B cell (primary cell): ENCODE measurements around the gene MYH3. TPM values are rescaled to one million over a fixed set of nuclear protein-coding genes. Genes with fewer than 3 reads are reported as not detected.

ENCODE experiments used
- ATAC-seq: fragments of 200-7000 bp; cut with Tn5 transposase; one replicate; pipeline ENCODE4 v1.10.0; 2021; ENCODE audit warnings: low read depth, mild to moderate bottlenecking, moderate number of reproducible peaks, moderate library complexity
- CTCF ChIA-PET: fragments of 350-600 bp; sonication (Branson Sonifier 250); formaldehyde crosslinking; loops from one replicate; lab custom pipeline; 2021; ENCODE audit warnings: antibody characterized with exemption, inconsistent platforms; lab: Charles Lee
- POLR2A ChIA-PET: fragments of 350-600 bp; sonication (Branson Sonifier 250); formaldehyde crosslinking; loops from one replicate; lab custom pipeline; 2021; ENCODE audit warnings: antibody characterized with exemption; lab: Charles Lee
- DNase-seq: peaks from one replicate; pipeline ENCODE4 v3.0.0; 2013
- H2AFZ ChIP-seq: 2 replicates; pipeline ENCODE4 v1.6.1; 2012; ENCODE audit warnings: mild to moderate bottlenecking, low read depth, low read length; ENCODE audit not compliant: insufficient read depth, poor library complexity, severe bottlenecking
- H3K27ac ChIP-seq, 2 donors: 1 replicate in 1 of 2; 2 replicates in 1 of 2; pipeline ENCODE4 v1.5.1; 2012 to 2013; ENCODE audit warnings: low read length in 2 of 2, mild to moderate bottlenecking in 2 of 2, moderate library complexity in 1 of 2
- H3K27me3 ChIP-seq, 4 experiments: fragments of 200-600 bp in 1 of 4; sonication (generic) in 1 of 4; replicated peaks in 1 of 4; 1 replicate in 2 of 4; 2 replicates in 2 of 4; pipeline versions ENCODE4 v1.6.1 to v1.7.0; 2013 to 2016; ENCODE audit warnings: low read length in 3 of 4, mild to moderate bottlenecking in 2 of 4, mixed read lengths in 1 of 4, moderate library complexity in 1 of 4; ENCODE audit not compliant: insufficient read depth in 4 of 4, control insufficient read depth in 3 of 4; ENCODE audit errors: control extremely low read depth in 1 of 4
- H3K36me3 ChIP-seq, 2 experiments: replicated peaks in 1 of 2; 1 replicate in 1 of 2; 2 replicates in 1 of 2; pipeline versions ENCODE4 v1.6.1 to v1.7.1; 2013; ENCODE audit warnings: low read length in 1 of 2; ENCODE audit not compliant: insufficient read depth in 2 of 2, control insufficient read depth in 1 of 2; ENCODE audit errors: control extremely low read depth in 1 of 2, extremely low read depth in 1 of 2
- H3K4me1 ChIP-seq, 2 donors: fragments of 200-600 bp in 1 of 2; sonication (generic) in 1 of 2; 1 replicate in 1 of 2; 2 replicates in 1 of 2; pipeline versions ENCODE4 v1.5.1 to v1.6.1; 2013 to 2017; ENCODE audit warnings: low read length in 2 of 2; ENCODE audit not compliant: control insufficient read depth in 2 of 2, insufficient read depth in 2 of 2
- H3K4me2 ChIP-seq: replicated peaks from 2 replicates; pipeline ENCODE3; 2012; ENCODE audit warnings: mild to moderate bottlenecking, low read depth, low read length; ENCODE audit not compliant: poor library complexity, severe bottlenecking
- H3K4me3 ChIP-seq, 5 experiments: fragments of 200-600 bp in 1 of 5; sonication (generic) in 1 of 5; 1 replicate in 3 of 5; 2 replicates in 2 of 5; pipeline versions ENCODE4 v1.5.1 to v1.7.0; 2011 to 2016; ENCODE audit warnings: low read length in 4 of 5, mild to moderate bottlenecking in 4 of 5, low read depth in 2 of 5, control low read depth in 1 of 5, moderate library complexity in 1 of 5; ENCODE audit not compliant: insufficient read depth in 1 of 5; ENCODE audit errors: control extremely low read depth in 1 of 5, extremely low read depth in 1 of 5
- H3K79me2 ChIP-seq: fragments of 200-600 bp; sonication (generic); one replicate; pipeline ENCODE4 v1.6.0; 2016; ENCODE audit warnings: low read length; ENCODE audit not compliant: control insufficient read depth, insufficient read depth
- H3K9ac ChIP-seq: fragments of 200-600 bp; sonication (generic); 2 replicates; pipeline ENCODE4 v1.6.1; 2017; ENCODE audit warnings: mild to moderate bottlenecking, low read length, moderate library complexity
- H3K9me3 ChIP-seq, 3 donors: one replicate each; pipeline versions ENCODE4 v1.6.1 to v1.7.1; 2013; ENCODE audit warnings: low read length in 2 of 3; ENCODE audit not compliant: control insufficient read depth in 2 of 3, insufficient read depth in 1 of 3; ENCODE audit errors: control extremely low read depth in 1 of 3
- H4K20me1 ChIP-seq: 2 replicates; pipeline ENCODE4 v1.6.0; 2012; ENCODE audit warnings: mild to moderate bottlenecking, low read length; ENCODE audit not compliant: insufficient read depth, control insufficient read depth, poor library complexity, severe bottlenecking
- H3K27ac Mint-ChIP-seq: one replicate; pipeline ENCODE4 v1.8.0; 2021; ENCODE audit warnings: mixed read lengths
- H3K27me3 Mint-ChIP-seq: one replicate; pipeline ENCODE4 v1.8.0; 2021; ENCODE audit warnings: mixed read lengths
- H3K4me1 Mint-ChIP-seq: one replicate; pipeline ENCODE4 v1.8.0; 2021; ENCODE audit warnings: mixed read lengths
- H3K4me3 Mint-ChIP-seq: one replicate; pipeline ENCODE4 v1.8.0; 2021; ENCODE audit warnings: mixed read lengths
- H3K9me3 Mint-ChIP-seq: one replicate; pipeline ENCODE4 v1.8.0; 2022; ENCODE audit warnings: mixed read lengths; ENCODE audit not compliant: insufficient read depth
- EZH2 ChIP-seq: IDR thresholded peaks from 2 replicates; pipeline ENCODE4 v1.6.1; 2012; ENCODE audit warnings: borderline replicate concordance, low read depth, mild to moderate bottlenecking, moderate library complexity, low read length; ENCODE audit not compliant: insufficient read depth, poor library complexity, severe bottlenecking
- WGBS: methylation state at CpG from one replicate; pipeline ENCODE4 v1.1.5; 2013; ENCODE audit warnings: missing lambda C conversion rate; ENCODE audit not compliant: insufficient coverage; 5-methylcytosine and 5-hydroxymethylcytosine counted together
- intact Hi-C: fragments of 100-400 bp; cut with micrococcal nuclease; formaldehyde crosslinking; loops from one replicate; pipeline ENCODE4 v1.10.0; 2022
- polyA plus RNA-seq: library from polyadenylated mRNA; depleted of rRNA; stranded (reverse); fragments of >200 nt; gene quantifications from 2 replicates; pipeline ENCODE4 v1.2.3, GENCODE V29; 2012
- total RNA-seq, 2 donors: library from RNA; stranded (reverse); fragments of 120-200 nt in 1 of 2; gene quantifications; 1 replicate in 1 of 2; 2 replicates in 1 of 2; pipeline versions ENCODE4 v1.2.3 to v1.2.4, GENCODE V29; 2013 to 2022
- TF ChIP-seq, protein P1 (sequence below): fragments of 200-600 bp; IDR thresholded peaks from one replicate; pipeline ENCODE4 v1.8.0; 2022; ENCODE audit warnings: antibody characterized with exemption, mild to moderate bottlenecking

MYH3 gene
- total and polyA plus RNA-seq, 2 donors (not counting 1 experiment from before 2014, with no cell fraction given) = 9.4 to 10.9 TPM

DNA sequence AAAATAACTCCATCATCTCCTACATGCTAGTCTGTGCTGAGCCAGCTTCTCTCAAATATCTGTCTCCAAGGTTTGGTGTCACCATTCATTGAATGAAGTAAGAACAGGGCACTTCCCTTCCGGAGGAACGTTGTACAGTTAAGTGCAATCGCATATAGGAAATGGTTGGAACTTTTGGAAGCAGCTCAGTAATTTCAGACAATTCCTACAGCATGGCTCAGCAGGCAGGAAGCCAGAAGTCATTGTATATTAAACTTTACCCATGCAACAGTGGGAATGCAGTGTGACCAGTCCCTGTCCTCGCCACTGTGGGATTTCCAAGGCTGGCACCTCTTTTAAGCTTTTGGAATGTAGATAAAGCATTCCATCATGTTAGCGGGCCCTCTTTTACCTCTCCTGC is 56.5 kb downstream of the MYH3 start:
- H3K27ac Mint-ChIP-seq = no peak overlapping the region
- no CpG with 5 or more reads among the region's 5 CpGs for WGBS
- intact Hi-C loops = no loop called here
- Histone ChIP-seq H2AFZ (no peak overlapping the region), H3K36me3 (no peaks in the 10 kb centered on the region), H3K9ac (no peak overlapping the region), H3K9me3 (no peaks in the 10 kb centered on the region), H3K79me2 (no peaks in the 10 kb centered on the region), H3K4me2 (no peak overlapping the region), H3K27ac (no peak overlapping the region), H4K20me1 (no peaks in the 10 kb centered on the region), H3K4me3 (no peak overlapping the region), H3K4me1 (no peaks in the 10 kb centered on the region), H3K27me3 (peaks cover 0 to 4% (median 0%) of the 10 kb centered on the region in 4 experiments)
- H3K27me3 Mint-ChIP-seq = peaks cover 11% of the 10 kb centered on the region
- ATAC-seq = no peak
- DNase-seq = no peak
- no peaks in the 10 kb centered on the region for H3K4me1 Mint-ChIP-seq
- TF ChIP-seq, protein P1, sequence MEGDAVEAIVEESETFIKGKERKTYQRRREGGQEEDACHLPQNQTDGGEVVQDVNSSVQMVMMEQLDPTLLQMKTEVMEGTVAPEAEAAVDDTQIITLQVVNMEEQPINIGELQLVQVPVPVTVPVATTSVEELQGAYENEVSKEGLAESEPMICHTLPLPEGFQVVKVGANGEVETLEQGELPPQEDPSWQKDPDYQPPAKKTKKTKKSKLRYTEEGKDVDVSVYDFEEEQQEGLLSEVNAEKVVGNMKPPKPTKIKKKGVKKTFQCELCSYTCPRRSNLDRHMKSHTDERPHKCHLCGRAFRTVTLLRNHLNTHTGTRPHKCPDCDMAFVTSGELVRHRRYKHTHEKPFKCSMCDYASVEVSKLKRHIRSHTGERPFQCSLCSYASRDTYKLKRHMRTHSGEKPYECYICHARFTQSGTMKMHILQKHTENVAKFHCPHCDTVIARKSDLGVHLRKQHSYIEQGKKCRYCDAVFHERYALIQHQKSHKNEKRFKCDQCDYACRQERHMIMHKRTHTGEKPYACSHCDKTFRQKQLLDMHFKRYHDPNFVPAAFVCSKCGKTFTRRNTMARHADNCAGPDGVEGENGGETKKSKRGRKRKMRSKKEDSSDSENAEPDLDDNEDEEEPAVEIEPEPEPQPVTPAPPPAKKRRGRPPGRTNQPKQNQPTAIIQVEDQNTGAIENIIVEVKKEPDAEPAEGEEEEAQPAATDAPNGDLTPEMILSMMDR = no peak
- no peak for TF ChIP-seq EZH2
- H3K4me3 Mint-ChIP-seq = no peak overlapping the region
- CTCF ChIA-PET = interaction anchor here (6.0 kb wide), 1 partner anchor 16 kb away, joined by 39 read pairs; no protein-coding TSS in a partner anchor
- POLR2A ChIA-PET = no interaction called here
- no peaks in the 10 kb centered on the region for H3K9me3 Mint-ChIP-seq

DNA sequence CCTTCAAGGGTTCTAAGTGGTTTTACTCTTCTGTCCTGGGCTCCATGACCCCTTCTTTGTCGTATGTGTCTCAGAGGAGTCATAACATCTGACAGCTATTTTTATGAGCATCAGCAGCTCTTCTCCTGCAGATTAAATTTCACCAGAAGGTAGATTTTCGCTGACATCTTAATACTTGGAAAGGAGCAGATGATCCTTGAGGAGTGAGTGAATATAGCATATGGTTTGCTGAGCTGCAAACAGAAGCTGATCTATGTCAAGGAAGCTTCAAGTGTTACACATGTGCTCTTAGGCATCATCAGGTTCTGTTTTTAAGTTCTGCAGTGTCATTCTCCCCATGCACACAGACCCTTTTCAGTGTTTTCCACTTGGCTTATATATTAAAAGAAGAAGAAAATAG is 58.5 kb downstream of the MYH3 start:
- H3K4me1 ChIP-seq = no peaks in the 10 kb centered on the region
- WGBS = 80% methylated on average over 2 of the region's 2 CpGs
- no peak overlapping the region for H3K4me3 Mint-ChIP-seq
- H3K4me3 ChIP-seq = no peak overlapping the region
- ATAC-seq (no peak), DNase-seq (no peak)
- H3K27ac ChIP-seq = no peak overlapping the region
- peaks cover 0 to 4% (median 3%) of the 10 kb centered on the region in 4 experiments for H3K27me3 ChIP-seq
- POLR2A ChIA-PET = no interaction called here
- CTCF ChIA-PET = interaction anchor here (1.2 to 1.6 kb wide), 3 partner anchors 16 to 246 kb away, joined by 4 to 7 read pairs (median 6); no protein-coding TSS in a partner anchor
- peaks cover 24% of the 10 kb centered on the region for H3K27me3 Mint-ChIP-seq
- no peaks in the 10 kb centered on the region for H3K36me3 ChIP-seq
- no peak overlapping the region for H3K27ac Mint-ChIP-seq
- H3K9me3 Mint-ChIP-seq = no peaks in the 10 kb centered on the region
- H4K20me1 ChIP-seq = no peaks in the 10 kb centered on the region
- intact Hi-C loops = no loop called here
- H3K4me2 ChIP-seq = no peak overlapping the region
- TF ChIP-seq, protein P1 = no peak
- no peak for TF ChIP-seq EZH2
- H3K9me3 ChIP-seq = no peaks in the 10 kb centered on the region
- no peak overlapping the region for H2AFZ ChIP-seq
- H3K9ac ChIP-seq = no peak overlapping the region
- H3K79me2 ChIP-seq = no peaks in the 10 kb centered on the region
- H3K4me1 Mint-ChIP-seq = no peaks in the 10 kb centered on the region
